Measurements from ENCODE around the gene CRACR2A. TPM values are rescaled to one million over a fixed set of nuclear protein-coding genes. Genes with fewer than 3 reads are reported as not detected.

The CRACR2A gene
- total and polyA plus RNA-seq, 2 of the 13 experiments (the other 11 are each of a cell fraction or from before 2014, with no cell fraction given), result 0.09 to 0.20 TPM

DNA sequence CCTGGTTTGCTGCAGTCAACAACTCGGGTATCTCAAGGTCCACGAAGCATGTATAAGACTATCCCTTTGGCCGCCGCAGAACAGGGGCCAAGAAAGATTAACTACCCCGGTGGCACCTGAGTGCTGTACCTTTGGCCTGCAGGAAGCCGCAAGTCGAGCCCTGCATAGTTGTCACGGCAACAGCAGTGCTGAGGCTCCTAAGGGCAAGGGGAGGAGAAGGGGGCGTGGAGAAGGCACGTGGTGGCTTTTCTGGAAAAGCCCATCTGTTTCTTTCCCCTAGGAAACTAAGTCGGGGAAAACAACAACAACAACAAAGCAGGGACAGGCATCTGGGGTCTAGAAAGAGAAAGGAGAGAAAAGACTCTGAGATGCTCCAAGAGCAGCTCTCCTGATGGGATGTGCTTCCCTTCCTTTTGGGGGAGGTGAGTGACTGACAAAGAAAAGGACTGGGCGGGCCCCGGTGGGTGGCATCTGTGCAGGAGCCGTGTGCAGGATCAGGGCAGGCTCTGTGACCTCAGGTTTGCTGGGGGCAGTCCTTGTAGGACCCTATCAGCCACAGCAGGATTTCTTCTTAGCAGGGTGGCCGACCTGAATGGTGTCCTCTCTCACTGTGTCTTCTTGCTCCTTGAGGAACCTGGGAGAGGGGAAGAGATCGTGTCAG lies 138.0 kb downstream of the CRACR2A start:
- DNase-seq (ENCODE audit: low spot score) (no peak), ATAC-seq (no peak), FAIRE-seq (no peak)
- intact Hi-C loops (cut with micrococcal nuclease; ENCODE audit: unreplicated experiment) (no loop called here), in situ Hi-C loops (cut with HindIII; ENCODE audit: extremely low pct_ligation_motif_present, low pct_unique_long_range_greater_than_20kb) (no loop called here)
- Histone ChIP-seq H4K20me1 (ENCODE audit: insufficient read depth, low read length) (no peaks in the 10 kb centered on the region), H3K27ac (ENCODE audit: extremely low read length, insufficient read depth, low read length) (no peak overlapping the region), H3K4me1 (ENCODE audit: insufficient read depth, low read length) (no peaks in the 10 kb centered on the region), H3K27me3 (ENCODE audit: control insufficient read depth in 1 of 2, insufficient read depth in 2 of 2, low read length in 2 of 2) (peaks cover 1 to 20% of the 10 kb centered on the region in 2 experiments; a peak in 1 of 5 replicates), H3K4me2 (ENCODE audit: low read depth, low read length) (no peak overlapping the region), H2AFZ (ENCODE audit: low read length) (no peak overlapping the region), H3K36me3 (replicated peaks in 1 of 2; ENCODE audit: control insufficient read depth in 1 of 2, insufficient read depth in 2 of 2, low read length in 2 of 2) (no peaks in the 10 kb centered on the region), H3K9ac (ENCODE audit: insufficient read depth, low read depth, low read length) (no peak overlapping the region), H3K79me2 (ENCODE audit: insufficient read depth, low read length) (no peaks in the 10 kb centered on the region), H3K9me3 (ENCODE audit: low read length) (no peaks in the 10 kb centered on the region), H3K4me3 (replicated peaks in 1 of 3; ENCODE audit: insufficient read depth in 1 of 3, low read depth in 2 of 3, low read length in 3 of 3) (no peak overlapping the region)
- ChIA-PET POLR2A (no interaction called here), CTCF (ENCODE audit: low intra/inter-chr PET ratio, low total read pairs) (no interaction called here)
- 1% methylated on average over 16 of the region's 16 CpGs for WGBS (ENCODE audit: low lambda C conversion rate)
- TF ChIP-seq ZMYM2 (CRISPR knock-in tag; IDR thresholded peaks at IDR 0.05) (no peak), LRRFIP1 (CRISPR knock-in tag; conservative IDR thresholded peaks at IDR 0.05) (no peak), ZNF160 (CRISPR knock-in tag; IDR thresholded peaks at IDR 0.05) (no peak), TCF7L2 (IDR thresholded peaks at IDR 0.05; ENCODE audit: low read depth, low read length) (no peak), ZNF503 (CRISPR knock-in tag; IDR thresholded peaks at IDR 0.05) (no peak), IKZF5 (CRISPR knock-in tag; IDR thresholded peaks at IDR 0.05) (no peak), AHR (CRISPR knock-in tag; IDR thresholded peaks at IDR 0.05) (no peak), MXD1 (CRISPR knock-in tag; IDR thresholded peaks at IDR 0.05) (no peak), ARNT2 (CRISPR knock-in tag; IDR thresholded peaks at IDR 0.05; ENCODE audit: low read depth) (no peak), ZNF768 (CRISPR knock-in tag; IDR thresholded peaks at IDR 0.05) (no peak), ZMYM3 (CRISPR knock-in tag; IDR thresholded peaks at IDR 0.05) (no peak), ATM (IDR thresholded peaks at IDR 0.05; ENCODE audit: borderline replicate concordance) (no peak), ATF7-NPFF (CRISPR knock-in tag; IDR thresholded peaks at IDR 0.05; ENCODE audit: low read depth) (no peak), HDAC6 (IDR thresholded peaks at IDR 0.05; ENCODE audit: low read depth, low read length) (no peak)
- BruUV-seq (replicated peaks), result no TSS peak

All from HepG2 (cell line).